Daoy (cell line): ENCODE results near the gene KCNC4. TPM values are rescaled to one million over a fixed set of nuclear protein-coding genes. Genes with fewer than 3 reads are reported as not detected.

Experiments used
- DNase-seq: peaks from one replicate; pipeline ENCODE4 v3.0.0-alpha.2; 2015; ENCODE audit warnings: low read depth
- total RNA-seq: library from RNA; depleted of rRNA; stranded (reverse); fragments of >200 nt; shearing (Covaris generic); gene quantifications from 2 replicates; pipeline ENCODE4 v1.2.3, GENCODE V29; 2014

The KCNC4 gene
- total RNA-seq, 1 experiment from 2014 or later = 5.5 TPM

- no peak for DNase-seq
These were observed 20.5 kb downstream of the KCNC4 start for GRCh38 chr1:110230381-110231199.

GRCh38 chr1:110233861-110234260 lies 23.7 kb downstream of the KCNC4 start:
- DNase-seq = no peak

- DNase-seq = peak; percentile 67
These were observed 24.6 kb downstream of the KCNC4 start for GRCh38 chr1:110234691-110235090.

- DNase-seq = peak; percentile 43
These were observed 25.2 kb downstream of the KCNC4 start for GRCh38 chr1:110235181-110235833.

- DNase-seq = peak; percentile 96
These were observed 25.9 kb downstream of the KCNC4 start for GRCh38 chr1:110235834-110236682.

GRCh38 chr1:110237386-110238152 lies 27.5 kb downstream of the KCNC4 start:
- DNase-seq = no peak

- no peak for DNase-seq
These were observed 29.6 kb downstream of the KCNC4 start for GRCh38 chr1:110239441-110240430.

GRCh38 chr1:110240476-110241210 lies 30.5 kb downstream of the KCNC4 start:
- no peak for DNase-seq

GRCh38 chr1:110241516-110241915 lies 31.4 kb downstream of the KCNC4 start:
- no peak for DNase-seq

- no peak for DNase-seq
These were observed 31.9 kb downstream of the KCNC4 start for GRCh38 chr1:110242062-110242461.

- no peak for DNase-seq
These were observed 32.6 kb downstream of the KCNC4 start for GRCh38 chr1:110242731-110243130.

GRCh38 chr1:110243146-110243545 lies 33.0 kb downstream of the KCNC4 start:
- no peak for DNase-seq

GRCh38 chr1:110243574-110243973 lies 33.5 kb downstream of the KCNC4 start:
- no peak for DNase-seq

GRCh38 chr1:110245876-110246620 lies 35.9 kb downstream of the KCNC4 start:
- DNase-seq = no peak

- DNase-seq = no peak
These were observed 38.6 kb downstream of the KCNC4 start for GRCh38 chr1:110248746-110249145.

- DNase-seq = no peak
These were observed 39.1 kb downstream of the KCNC4 start for GRCh38 chr1:110249256-110249655.

GRCh38 chr1:110250008-110250407 lies 39.9 kb downstream of the KCNC4 start:
- no peak for DNase-seq

- no peak for DNase-seq
These were observed 40.6 kb downstream of the KCNC4 start for GRCh38 chr1:110250749-110251148.

GRCh38 chr1:110253213-110253612 lies 43.1 kb downstream of the KCNC4 start:
- DNase-seq = no peak
